ENCODE data around the gene ETV3. TPM values are rescaled to one million over a fixed set of nuclear protein-coding genes. Genes with fewer than 3 reads are reported as not detected.

Gene ETV3
- total and polyA plus RNA-seq, 2 of the 4 experiments (the other 2 are of a cell fraction), result 6.4 to 14.7 TPM

- Histone ChIP-seq H3K79me1 (ENCODE audit: low read depth in 1 of 2, low read length in 2 of 2) (peaks cover 31 to 41% of the 10 kb centered on the region in 2 experiments), H2BK20ac (ENCODE audit: low read depth, low read length) (no peak overlapping the region), H3K9me3 (ENCODE audit: control insufficient read depth, insufficient read depth, low read length) (no peaks in the 10 kb centered on the region), H3K27me3 (ENCODE audit: control insufficient read depth, insufficient read depth, low read length) (no peaks in the 10 kb centered on the region), H3K4me1 (ENCODE audit: control insufficient read depth, insufficient read depth, low read length) (peaks cover 4% of the 10 kb centered on the region), H3K56ac (ENCODE audit: extremely low read depth, insufficient read depth, low read length) (no peak overlapping the region), H4K5ac (ENCODE audit: low read depth, low read length) (no peak overlapping the region), H2AK5ac (ENCODE audit: low read depth, low read length) (no peak overlapping the region), H3K18ac (ENCODE audit: low read depth, low read length) (no peak overlapping the region), H3K4me2 (ENCODE audit: low read depth, low read length) (no peak overlapping the region), H3K27ac (ENCODE audit: insufficient read depth, low read length) (no peak overlapping the region), H4K8ac (ENCODE audit: low read depth in 2 of 2, low read length in 2 of 2) (no peak overlapping the region), H2BK120ac (ENCODE audit: low read depth, low read length) (no peak overlapping the region), H4K91ac (ENCODE audit: insufficient read depth, low read depth, low read length) (no peak overlapping the region), H3K14ac (replicated peaks; ENCODE audit: low read depth, low read length) (no peak overlapping the region), H3K36me3 (ENCODE audit: control insufficient read depth, insufficient read depth, low read length) (peaks cover 31% of the 10 kb centered on the region), H3K9ac (ENCODE audit: low read depth, low read length) (no peak overlapping the region), H3K4ac (ENCODE audit: low read depth, low read length) (no peak overlapping the region), H3K4me3 (ENCODE audit: insufficient read depth, low read depth, low read length) (no peak overlapping the region), H2AK9ac (replicated peaks; ENCODE audit: low read depth, low read length, poor library complexity) (no peak overlapping the region), H3K23ac (ENCODE audit: low read depth, low read length) (peak overlapping the region; percentile 35; the same call in 1 of the 2 replicates), H2BK5ac (ENCODE audit: low read depth, low read length, poor library complexity, severe bottlenecking) (no peak overlapping the region), H2BK15ac (ENCODE audit: low read depth, low read length) (no peak overlapping the region), H4K20me1 (ENCODE audit: insufficient read depth, low read length) (peaks cover 24% of the 10 kb centered on the region), H3K9me1 (ENCODE audit: insufficient read depth, low read length) (peaks cover 2% of the 10 kb centered on the region; the same call in 1 of the 2 replicates), H2AFZ (replicated peaks; ENCODE audit: low read length, poor library complexity) (no peak overlapping the region)
- no CpG with 5 or more reads among the region's 1 CpG for WGBS, 2 experiments (ENCODE audit: extremely low coverage in 2 of 2, insufficient read length in 1 of 2)
- CTCF ChIA-PET, result interaction anchor here (0.8 to 1.2 kb wide), 2 partner anchors 21 to 46 kb away, joined by 4 read pairs; no protein-coding TSS in a partner anchor
- intact Hi-C loops (cut with micrococcal nuclease), result loop anchor here (5.0 kb wide), 1 partner anchor 43 kb away; no protein-coding TSS in a partner anchor
- in situ Hi-C loops (cut with MboI; ENCODE audit: low sequenced_read_pairs), result no loop called here
- BruUV-seq (replicated peaks), result no TSS peak
- DNase-seq (no peak), ATAC-seq (ENCODE audit: low read depth) (no peak)
- TF ChIP-seq POLR2A (IDR thresholded peaks at IDR 0.05; ENCODE audit: low read depth, low read length), result no peak; the same call in 1 of the 2 replicates
- no peak for TF ChIP-seq MXI1 (IDR thresholded peaks at IDR 0.05; ENCODE audit: borderline replicate concordance, low read depth, low read length)
- no peak for TF ChIP-seq CEBPB (IDR thresholded peaks at IDR 0.05; ENCODE audit: low read depth, low read length)
- no peak for TF ChIP-seq FOS (IDR thresholded peaks at IDR 0.05; ENCODE audit: low read depth, low read length)
- TF ChIP-seq ELK1 (IDR thresholded peaks at IDR 0.05; ENCODE audit: borderline replicate concordance, low read depth, low read length), result no peak
- TF ChIP-seq USF2 (IDR thresholded peaks at IDR 0.05; ENCODE audit: low read depth, low read length), result no peak
- TF ChIP-seq CTCF (conservative IDR thresholded peaks at IDR 0.05; ENCODE audit: low read depth, low read length), result no peak
- no peak for TF ChIP-seq MAZ (IDR thresholded peaks at IDR 0.05; ENCODE audit: borderline replicate concordance, low read depth, low read length)
- no peak for TF ChIP-seq CHD1 (IDR thresholded peaks at IDR 0.05; ENCODE audit: low read depth, low read length)
- TF ChIP-seq MAFK (IDR thresholded peaks at IDR 0.05; ENCODE audit: low read depth, low read length), result no peak
- no peak for TF ChIP-seq RFX5 (IDR thresholded peaks at IDR 0.05; ENCODE audit: low read depth, low read length)
- no peak for TF ChIP-seq RAD21 (IDR thresholded peaks at IDR 0.05; ENCODE audit: low read length)
- no peak for TF ChIP-seq SMC3 (IDR thresholded peaks at IDR 0.05; ENCODE audit: low read depth, low read length)
- TF ChIP-seq NFE2L2 (IDR thresholded peaks at IDR 0.05; ENCODE audit: low read depth, low read length), result no peak
- TF ChIP-seq RCOR1 (IDR thresholded peaks at IDR 0.05; ENCODE audit: insufficient replicate concordance, low read length), result no peak
- TF ChIP-seq BHLHE40 (IDR thresholded peaks at IDR 0.05; ENCODE audit: low read depth, low read length), result no peak
- POLR2A ChIA-PET (ENCODE audit: unreplicated experiment), result no interaction called here
- dilution Hi-C loops (cut with HindIII; ENCODE audit: low sequenced_read_pairs, unreplicated experiment), result no loop called here
Measured at GRCh38 chr1:157135646-157136045, 2.5 kb downstream of the ETV3 start.
